Caki2 (cell line): Measurements from ENCODE around the gene TMEM121. TPM values are rescaled to one million over a fixed set of nuclear protein-coding genes. Genes with fewer than 3 reads are reported as not detected.
"Not testable (repeated sequence)": the region's sequence is repeated elsewhere in the genome, so short reads cannot be mapped to it uniquely, and the experiment has no call there.

Source experiments
- DNase-seq: peaks from one replicate; pipeline ENCODE4 v3.0.0-alpha.2; 2015; ENCODE audit warnings: low read depth
- in situ Hi-C: cut with HindIII; loops from 2 replicates; pipeline ENCODE4 v1.10.0; 2016; ENCODE audit warnings: low sequenced_read_pairs, low pct_unique_long_range_greater_than_20kb, mixed read lengths
- total RNA-seq: library from RNA; depleted of rRNA; stranded (reverse); fragments of >200 nt; shearing (Covaris generic); gene quantifications from 2 replicates; pipeline ENCODE4 v1.2.3, GENCODE V29; 2014; ENCODE audit warnings: low replicate concordance; rRNA removed

TMEM121 gene
- total RNA-seq, 1 experiment from 2014 or later = 21.2 TPM

DNA sequence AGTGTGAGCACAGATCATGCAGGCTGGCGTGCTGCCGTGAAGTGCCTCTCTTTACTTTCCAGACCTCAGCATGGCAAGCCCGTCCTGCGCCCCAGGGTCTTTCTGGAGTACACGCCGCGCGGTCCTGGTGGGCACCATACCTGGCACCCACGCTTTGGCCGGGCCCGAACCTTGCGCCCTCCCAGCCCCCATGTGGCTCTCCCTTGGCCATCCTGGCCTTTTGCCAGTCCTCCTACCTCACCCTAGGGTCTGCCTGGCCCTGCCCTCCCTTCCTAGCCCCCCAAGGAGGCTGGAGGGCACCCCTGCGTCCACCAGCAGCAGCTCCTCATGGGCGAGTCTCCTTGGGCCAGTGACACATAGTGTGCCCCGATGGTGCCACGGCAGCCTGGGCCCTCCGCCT, 48.0 kb downstream of the TMEM121 start:
- in situ Hi-C loops, DNase-seq: not testable (repeated sequence)

GRCh38 chr14:105575016-105575700, 48.8 kb downstream of the TMEM121 start:
- DNase-seq, in situ Hi-C loops: not testable (repeated sequence)

GRCh38 chr14:105576525-105577088, 50.2 kb downstream of the TMEM121 start:
- DNase-seq = no peak

DNA sequence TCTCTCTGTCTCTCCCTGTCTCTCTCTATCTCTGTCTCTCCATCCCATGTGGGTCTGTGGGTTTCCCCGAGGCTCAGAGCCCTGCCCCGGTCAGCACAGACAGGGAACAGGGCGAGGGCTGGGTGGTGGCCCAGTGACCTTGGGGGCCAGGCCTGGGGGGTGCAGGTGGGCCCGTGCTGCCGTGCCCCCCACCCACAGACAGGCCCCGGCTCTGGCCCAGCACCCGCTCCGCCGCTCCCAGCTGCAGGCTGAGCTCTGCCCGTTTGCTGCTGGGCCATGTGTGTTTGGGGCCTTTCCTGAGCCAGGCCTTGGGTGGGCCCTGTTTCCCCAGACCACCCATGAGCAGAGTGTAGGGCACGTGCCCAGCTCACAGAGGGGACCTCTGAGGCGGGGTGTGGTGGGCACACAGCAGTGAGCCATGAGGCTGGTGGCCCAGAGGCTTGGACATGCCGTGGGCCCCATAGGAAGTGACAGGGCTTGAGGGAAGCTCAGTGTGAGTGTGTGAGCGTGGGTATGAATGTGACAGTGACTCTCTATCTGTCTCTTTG, 51.0 kb downstream of the TMEM121 start:
- in situ Hi-C loops = no loop called here
- DNase-seq = no peak

More at GRCh38 chr14:105576525-105577088, 50.2 kb downstream of the TMEM121 start:
- in situ Hi-C loops = no loop called here

DNA sequence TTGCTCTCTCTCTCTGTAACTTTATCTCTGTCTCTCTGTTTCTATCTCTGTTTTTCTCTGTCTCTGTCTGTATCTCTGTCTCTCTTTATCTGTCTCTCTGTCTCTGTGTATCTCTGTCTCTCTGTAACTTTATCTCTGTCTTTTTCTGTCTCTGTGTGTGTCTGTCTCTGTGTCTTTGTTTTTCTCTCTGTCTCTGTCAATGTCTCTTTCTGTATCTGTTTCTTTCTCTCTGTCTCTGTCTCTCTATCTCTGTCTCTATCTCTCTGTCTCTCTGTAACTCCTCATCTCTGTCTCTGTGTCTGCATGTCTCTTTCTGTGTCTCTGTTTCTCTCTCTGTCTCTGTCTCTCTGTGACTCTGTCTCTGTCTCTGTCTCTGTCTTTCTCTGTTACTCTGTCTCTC, 51.7 kb downstream of the TMEM121 start:
- no peak for DNase-seq
- in situ Hi-C loops = no loop called here

DNA sequence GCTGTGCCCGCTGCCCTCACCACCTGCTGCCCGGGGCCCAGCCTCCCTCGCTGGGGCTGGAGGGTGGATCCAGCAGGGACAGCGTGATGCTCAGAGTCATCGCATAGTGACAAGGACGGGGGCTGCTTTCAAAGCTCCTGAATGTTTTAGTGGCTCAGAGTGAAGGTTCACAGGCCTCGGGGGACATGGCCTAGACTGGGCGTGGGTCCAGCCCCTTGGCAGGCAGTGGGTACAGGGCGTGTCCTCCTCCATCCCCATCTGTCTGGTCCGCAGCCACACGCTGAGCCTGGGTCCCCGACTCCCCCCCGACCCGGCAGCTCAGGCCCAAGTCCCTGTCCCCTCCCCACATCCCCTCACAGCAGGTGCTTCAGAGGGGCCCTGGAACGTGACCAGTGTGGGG, 52.8 kb downstream of the TMEM121 start:
- in situ Hi-C loops = not testable (repeated sequence)

More for the DNA sequence above, 52.8 kb downstream of the TMEM121 start:
- not testable (repeated sequence) for DNase-seq

Other genes starting within 250 kb of the TMEM121 start
- gene BRF1, start 225.6 kb upstream of the TMEM121 start, total RNA-seq = 21.8 and 24.2 TPM in 2 replicates
- gene PACS2, start 211.8 kb upstream of the TMEM121 start, total RNA-seq = 23.2 and 30.0 TPM in 2 replicates
- gene TEX22, start 128.0 kb upstream of the TMEM121 start, total RNA-seq = 0.24 and 0.90 TPM in 2 replicates
- 16.9 and 18.9 TPM in 2 replicates for gene MTA1, start 106.8 kb upstream of the TMEM121 start, total RNA-seq
- gene CRIP2, start 51.8 kb upstream of the TMEM121 start, total RNA-seq = 181 and 245 TPM in 2 replicates
- gene CRIP1, start 39.7 kb upstream of the TMEM121 start, total RNA-seq = not detected in 2 replicates
- 54.2 and 55.3 TPM in 2 replicates for gene TEDC1, start 35.3 kb upstream of the TMEM121 start, total RNA-seq